ENCODE data around the gene DACH1.

DNA sequence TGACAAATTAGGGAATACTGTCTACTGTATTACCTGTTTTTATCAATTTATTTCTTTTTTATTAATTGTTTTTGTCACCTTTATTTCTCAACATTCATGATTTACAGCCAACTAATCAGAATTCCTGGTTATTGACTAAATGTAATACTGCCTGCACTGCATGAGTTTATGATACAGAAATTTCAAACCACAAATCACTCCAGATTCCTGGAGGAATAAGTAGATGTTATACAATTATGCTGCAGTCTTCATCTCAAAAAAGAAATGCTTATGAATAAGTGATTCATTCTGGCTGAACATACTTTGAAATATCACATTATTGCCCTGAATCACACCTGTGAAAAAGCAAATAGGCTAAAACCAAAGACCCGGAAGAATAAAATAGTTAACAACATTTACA lies 249.7 kb downstream of the DACH1 start:
- TF ChIP-seq, protein P1, sequence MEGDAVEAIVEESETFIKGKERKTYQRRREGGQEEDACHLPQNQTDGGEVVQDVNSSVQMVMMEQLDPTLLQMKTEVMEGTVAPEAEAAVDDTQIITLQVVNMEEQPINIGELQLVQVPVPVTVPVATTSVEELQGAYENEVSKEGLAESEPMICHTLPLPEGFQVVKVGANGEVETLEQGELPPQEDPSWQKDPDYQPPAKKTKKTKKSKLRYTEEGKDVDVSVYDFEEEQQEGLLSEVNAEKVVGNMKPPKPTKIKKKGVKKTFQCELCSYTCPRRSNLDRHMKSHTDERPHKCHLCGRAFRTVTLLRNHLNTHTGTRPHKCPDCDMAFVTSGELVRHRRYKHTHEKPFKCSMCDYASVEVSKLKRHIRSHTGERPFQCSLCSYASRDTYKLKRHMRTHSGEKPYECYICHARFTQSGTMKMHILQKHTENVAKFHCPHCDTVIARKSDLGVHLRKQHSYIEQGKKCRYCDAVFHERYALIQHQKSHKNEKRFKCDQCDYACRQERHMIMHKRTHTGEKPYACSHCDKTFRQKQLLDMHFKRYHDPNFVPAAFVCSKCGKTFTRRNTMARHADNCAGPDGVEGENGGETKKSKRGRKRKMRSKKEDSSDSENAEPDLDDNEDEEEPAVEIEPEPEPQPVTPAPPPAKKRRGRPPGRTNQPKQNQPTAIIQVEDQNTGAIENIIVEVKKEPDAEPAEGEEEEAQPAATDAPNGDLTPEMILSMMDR (IDR thresholded peaks at IDR 0.05) = no peak
- TF ChIP-seq POLR2A (IDR thresholded peaks at IDR 0.05) = no peak

All from esophagus squamous epithelium (tissue), 4 donors.